ENCODE measurements around the gene ELF4.

GRCh38 chrX:130066975-130067615 lies 43.2 kb downstream of the ELF4 start:
- TF ChIP-seq CTCF (IDR thresholded peaks at IDR 0.05): no peak
- TF ChIP-seq POLR2A (IDR thresholded peaks at IDR 0.05): no peak

Data from thyroid gland (tissue), 4 donors.